ENCODE data around the gene GNPDA1.
A peak's percentile ranks its signal among the peaks of the same experiment; 100 is the strongest.

Gene GNPDA1

GRCh38 chr5:141951332-141951781 lies 61.5 kb downstream of the GNPDA1 start:
- peak in 1 of 2 experiments; percentile 10 for DNase-seq

Data from SHP77 (cell line).